T-helper 1 cell treated with Interleukin-12 subunit alpha and Interleukin-12 subunit beta and Interleukin-4 antibody, amounts not matched to agents 30 ng/mL and 1 ng/mL, for 36 hours (primary cell): ENCODE measurements around the gene COPZ2. TPM values are rescaled to one million over a fixed set of nuclear protein-coding genes. Genes with fewer than 3 reads are reported as not detected.
"Not testable (repeated sequence)": the region's sequence is repeated elsewhere in the genome, so short reads cannot be mapped to it uniquely, and the experiment has no call there.

Source experiments
- intact Hi-C: fragments of 100-400 bp; cut with micrococcal nuclease; formaldehyde crosslinking; loops from one replicate; pipeline ENCODE4 v1.15.1; 2024
- total RNA-seq: library from RNA; stranded (reverse); gene quantifications from 2 replicates; pipeline ENCODE4 v1.2.3, GENCODE V29; 2022

The COPZ2 gene
- total RNA-seq, 1 donor from 2014 or later = 4.7 TPM

- intact Hi-C loops = loop anchor here (1.0 to 2.0 kb wide), 4 partner anchors 13 to 63 kb away; no protein-coding TSS in a partner anchor
Observed at GRCh38 chr17:48011405-48012150, 26.0 kb downstream of the COPZ2 start.

GRCh38 chr17:48010193-48010592, 27.4 kb downstream of the COPZ2 start:
- intact Hi-C loops = loop anchor here (2.0 kb wide), 1 partner anchor 61 kb away; no protein-coding TSS in a partner anchor

GRCh38 chr17:48006936-48007709, 30.5 kb downstream of the COPZ2 start:
- intact Hi-C loops = no loop called here

- intact Hi-C loops = no loop called here
Observed at GRCh38 chr17:48004983-48005382, 32.6 kb downstream of the COPZ2 start.

- intact Hi-C loops = no loop called here
Observed at GRCh38 chr17:48003417-48004151, 34.0 kb downstream of the COPZ2 start.

GRCh38 chr17:48002916-48003416, 34.6 kb downstream of the COPZ2 start:
- intact Hi-C loops = no loop called here

GRCh38 chr17:48002266-48002915, 35.2 kb downstream of the COPZ2 start:
- intact Hi-C loops = no loop called here

GRCh38 chr17:48001657-48002056, 35.9 kb downstream of the COPZ2 start:
- intact Hi-C loops = not testable (repeated sequence)

GRCh38 chr17:48001197-48001596, 36.4 kb downstream of the COPZ2 start:
- intact Hi-C loops = no loop called here

- intact Hi-C loops = no loop called here
Observed at GRCh38 chr17:47999582-47999981, 38.0 kb downstream of the COPZ2 start.

GRCh38 chr17:47998044-47998443, 39.6 kb downstream of the COPZ2 start:
- intact Hi-C loops = no loop called here

GRCh38 chr17:47997586-47997985, 40.0 kb downstream of the COPZ2 start:
- intact Hi-C loops = no loop called here

GRCh38 chr17:47996201-47996600, 41.4 kb downstream of the COPZ2 start:
- intact Hi-C loops = no loop called here

- intact Hi-C loops = no loop called here
Observed at GRCh38 chr17:47995241-47995935, 42.2 kb downstream of the COPZ2 start.

GRCh38 chr17:47994724-47995123, 42.9 kb downstream of the COPZ2 start:
- intact Hi-C loops = no loop called here

- intact Hi-C loops = no loop called here
Observed at GRCh38 chr17:47993964-47994363, 43.6 kb downstream of the COPZ2 start.

GRCh38 chr17:47993031-47993564, 44.5 kb downstream of the COPZ2 start:
- intact Hi-C loops = no loop called here

GRCh38 chr17:47992216-47992615, 45.4 kb downstream of the COPZ2 start:
- intact Hi-C loops = no loop called here

- intact Hi-C loops = no loop called here
Observed at GRCh38 chr17:47990962-47991731, 46.5 kb downstream of the COPZ2 start.
